Skeletal muscle tissue (tissue), 4 donors: ENCODE data around the gene EDEM3. TPM values are rescaled to one million over a fixed set of nuclear protein-coding genes. Genes with fewer than 3 reads are reported as not detected.

ENCODE experiments used
- H3K27ac ChIP-seq: one replicate; pipeline ENCODE4 v1.7.0; 2013; ENCODE audit warnings: mild to moderate bottlenecking, low read depth, low read length, inconsistent platforms
- H3K27me3 ChIP-seq, 3 donors: one replicate each; pipeline ENCODE4 v1.7.0; 2013; ENCODE audit warnings: low read length in 3 of 3; ENCODE audit not compliant: control insufficient read depth in 3 of 3, insufficient read depth in 3 of 3
- H3K36me3 ChIP-seq, 3 donors: one replicate each; pipeline ENCODE4 v1.7.0; 2013; ENCODE audit warnings: low read length in 3 of 3; ENCODE audit not compliant: control insufficient read depth in 3 of 3, insufficient read depth in 3 of 3
- H3K4me1 ChIP-seq, 3 donors: one replicate each; pipeline ENCODE4 v1.7.0; 2013; ENCODE audit warnings: low read length in 3 of 3, mild to moderate bottlenecking in 3 of 3; ENCODE audit not compliant: control insufficient read depth in 3 of 3, insufficient read depth in 3 of 3
- H3K4me3 ChIP-seq, 3 donors: one replicate each; pipeline ENCODE4 v1.7.0; 2013; ENCODE audit warnings: low read length in 3 of 3
- H3K9ac ChIP-seq, 3 donors: one replicate each; pipeline ENCODE4 v1.7.0; 2013; ENCODE audit warnings: low read length in 3 of 3, mild to moderate bottlenecking in 3 of 3, moderate library complexity in 2 of 3, low read depth in 1 of 3
- H3K9me3 ChIP-seq, 3 donors: one replicate each; pipeline ENCODE4 v1.7.0; 2013; ENCODE audit warnings: low read length in 3 of 3; ENCODE audit not compliant: control insufficient read depth in 3 of 3
- total RNA-seq: library from RNA; depleted of rRNA; stranded (reverse); fragments of >200 nt; gene quantifications from one replicate; pipeline ENCODE4 v1.2.3, GENCODE V29; 2014
- donor health status: Osteomylitis.

Gene EDEM3
- total RNA-seq, 1 donor from 2014 or later = 28.2 TPM

DNA sequence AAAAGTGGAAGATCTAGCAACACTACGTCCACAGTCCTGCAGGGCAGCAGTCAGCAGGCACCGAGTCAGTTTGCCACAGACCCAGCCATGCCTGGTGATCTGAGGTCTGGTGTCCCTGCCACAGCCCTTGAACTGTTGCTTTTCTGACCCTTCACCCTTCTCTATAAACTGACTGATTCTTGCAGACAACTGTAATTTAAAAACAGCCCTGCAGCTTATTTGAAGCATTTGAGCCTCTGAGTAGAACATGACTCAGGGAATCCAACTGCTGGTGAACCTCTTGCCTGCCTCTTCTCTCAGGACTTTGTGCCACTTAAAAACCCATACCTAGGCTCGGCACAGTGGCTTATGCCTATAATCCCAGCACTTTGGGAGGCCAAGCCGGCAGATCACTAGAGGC, 107.2 kb downstream of the EDEM3 start:
- H3K27ac ChIP-seq = no peak overlapping the region

GRCh38 chr1:184646824-184647223, 107.8 kb downstream of the EDEM3 start:
- Histone ChIP-seq H3K4me3 (no peak overlapping the region), H3K9ac (no peak overlapping the region), H3K4me1 (peaks cover 11 to 29% (median 21%) of the 10 kb centered on the region in 3 donors), H3K27me3 (no peaks in the 10 kb centered on the region), H3K9me3 (no peaks in the 10 kb centered on the region), H3K36me3 (no peaks in the 10 kb centered on the region), H3K27ac (no peak overlapping the region)

More for the DNA sequence above, 107.2 kb downstream of the EDEM3 start:
- Histone ChIP-seq H3K4me1 (peaks cover 11 to 29% (median 21%) of the 10 kb centered on the region in 3 donors), H3K27me3 (no peaks in the 10 kb centered on the region), H3K4me3 (no peak overlapping the region), H3K9me3 (no peaks in the 10 kb centered on the region), H3K36me3 (no peaks in the 10 kb centered on the region), H3K9ac (no peak overlapping the region)

DNA sequence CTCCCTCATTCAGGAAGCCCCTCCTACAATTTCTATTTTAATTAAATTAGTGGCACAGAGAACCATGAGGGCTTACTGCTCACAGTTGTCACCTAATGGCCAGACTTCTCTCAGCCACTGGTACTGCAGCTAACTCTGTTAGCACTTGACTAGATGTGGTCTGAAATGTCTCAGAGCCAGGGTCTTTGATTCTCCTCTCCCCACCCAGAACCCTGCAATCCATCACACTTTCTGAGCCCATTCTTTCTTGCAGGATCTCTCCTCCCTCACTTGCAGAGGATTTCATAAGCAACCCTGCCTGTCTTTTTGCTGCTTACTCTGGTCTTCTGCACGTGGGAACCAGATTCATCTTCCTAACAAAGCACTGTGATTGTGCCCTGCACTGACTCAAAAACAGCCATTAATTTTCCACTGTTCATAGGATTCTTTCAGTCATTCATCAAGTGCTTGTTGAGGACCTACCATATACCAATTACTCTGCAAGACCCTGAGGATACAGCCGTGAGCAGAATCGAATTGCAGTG, 108.4 kb downstream of the EDEM3 start:
- Histone ChIP-seq H3K4me3 (no peak overlapping the region), H3K9me3 (no peaks in the 10 kb centered on the region), H3K4me1 (peaks cover 11 to 29% (median 21%) of the 10 kb centered on the region in 3 donors), H3K36me3 (no peaks in the 10 kb centered on the region), H3K27ac (no peak overlapping the region), H3K9ac (no peak overlapping the region), H3K27me3 (no peaks in the 10 kb centered on the region)

DNA sequence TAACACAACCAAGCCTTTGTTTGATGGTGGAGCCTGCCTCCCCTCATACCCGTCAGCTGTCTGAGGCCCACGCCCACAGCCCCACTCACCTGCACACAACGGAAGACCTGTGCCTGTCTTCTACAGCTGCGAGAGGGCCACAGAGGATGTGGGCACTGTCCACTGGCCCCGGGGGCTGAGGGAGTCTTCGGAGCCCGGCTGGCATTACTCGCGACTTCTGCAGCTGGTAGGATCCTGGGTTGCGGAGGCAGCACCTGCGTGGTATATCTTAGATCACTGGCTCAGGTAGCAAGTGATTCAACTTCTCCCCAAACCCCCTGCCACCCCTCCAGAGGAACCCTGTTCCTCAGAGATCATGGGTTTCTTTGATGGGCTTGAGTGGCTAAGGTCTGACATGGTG, 109.9 kb downstream of the EDEM3 start:
- H3K4me1 ChIP-seq = peaks cover 11 to 24% (median 19%) of the 10 kb centered on the region in 3 donors
- no peaks in the 10 kb centered on the region for H3K36me3 ChIP-seq
- no peaks in the 10 kb centered on the region for H3K9me3 ChIP-seq
- no peak overlapping the region for H3K27ac ChIP-seq
- no peak overlapping the region for H3K9ac ChIP-seq
- no peak overlapping the region for H3K4me3 ChIP-seq
- no peaks in the 10 kb centered on the region for H3K27me3 ChIP-seq

DNA sequence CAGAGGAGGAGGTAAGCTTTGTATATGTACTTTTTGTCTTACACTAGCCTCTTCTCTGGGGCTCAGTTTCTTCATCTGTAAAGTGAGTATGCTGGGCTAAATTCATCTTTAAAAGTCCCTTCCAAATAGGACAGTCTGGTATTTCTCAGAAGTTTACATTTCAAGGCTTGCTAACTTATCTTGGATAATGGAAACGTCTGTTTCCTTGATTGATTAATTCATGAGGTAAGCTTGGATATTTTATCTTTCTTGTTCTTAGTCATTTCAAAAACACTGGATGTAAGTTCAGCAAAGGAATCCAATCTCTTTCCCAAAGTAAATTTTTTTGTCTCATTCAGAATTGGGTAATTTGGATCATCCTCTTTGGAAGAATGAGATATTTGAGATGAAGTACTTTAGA, 111.0 kb downstream of the EDEM3 start:
- Histone ChIP-seq H3K27ac (no peak overlapping the region), H3K36me3 (no peaks in the 10 kb centered on the region), H3K4me3 (no peak overlapping the region), H3K27me3 (no peaks in the 10 kb centered on the region), H3K9me3 (no peaks in the 10 kb centered on the region), H3K9ac (no peak overlapping the region), H3K4me1 (peaks cover 5 to 15% (median 8%) of the 10 kb centered on the region in 3 donors)

DNA sequence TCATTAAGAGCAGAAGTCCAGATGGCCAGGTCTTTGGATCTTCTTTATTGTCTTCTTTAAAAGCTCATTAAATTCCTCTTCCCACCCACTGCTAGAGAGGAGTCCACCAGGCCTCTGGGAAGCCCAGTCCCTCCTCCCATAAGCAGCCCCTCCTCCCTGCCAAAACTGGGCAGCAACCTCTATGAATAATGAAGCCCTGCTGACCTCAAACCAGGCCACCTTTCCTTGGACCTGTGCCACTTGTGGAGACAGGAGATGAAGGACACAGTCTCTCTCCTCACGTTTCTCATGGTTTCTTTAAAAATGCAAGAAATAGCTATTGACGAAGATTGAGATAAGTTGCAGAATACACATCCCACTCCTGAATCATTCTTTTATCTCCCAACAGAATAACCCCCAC, 112.8 kb downstream of the EDEM3 start:
- Histone ChIP-seq H3K4me3 (no peak overlapping the region), H3K27ac (no peak overlapping the region), H3K9ac (no peak overlapping the region), H3K36me3 (no peaks in the 10 kb centered on the region), H3K27me3 (no peaks in the 10 kb centered on the region), H3K4me1 (peaks cover 0 to 4% (median 3%) of the 10 kb centered on the region in 3 donors), H3K9me3 (no peaks in the 10 kb centered on the region)

GRCh38 chr1:184640505-184640904, 114.2 kb downstream of the EDEM3 start:
- Histone ChIP-seq H3K9me3 (no peaks in the 10 kb centered on the region), H3K4me1 (peaks cover 0 to 5% (median 0%) of the 10 kb centered on the region in 3 donors), H3K9ac (no peak overlapping the region), H3K36me3 (no peaks in the 10 kb centered on the region), H3K27me3 (no peaks in the 10 kb centered on the region), H3K27ac (no peak overlapping the region), H3K4me3 (no peak overlapping the region)

Other genes with a start within 250 kb of the EDEM3 start
- 68.4 TPM for gene NIBAN1, start 219.7 kb upstream of the EDEM3 start, total RNA-seq